HG03575 (cell line): ENCODE measurements around the gene NOD2.

Experiments used
- ATAC-seq: cut with Tn5 transposase; IDR thresholded peaks from one replicate; pipeline ENCODE4 v1.9.1; 2021; ENCODE audit not compliant: unreplicated experiment, insufficient number of reproducible peaks, low FRiP score; ENCODE audit errors: extremely low read depth

The NOD2 gene

GRCh38 chr16:50692999-50693781 is at the start of gene NOD2:
TSS of gene NOD2 (plus strand) at chr16:50693606. CDS start at chr16:50699496, 5,890 bp downstream.
- ATAC-seq = no peak

DNA sequence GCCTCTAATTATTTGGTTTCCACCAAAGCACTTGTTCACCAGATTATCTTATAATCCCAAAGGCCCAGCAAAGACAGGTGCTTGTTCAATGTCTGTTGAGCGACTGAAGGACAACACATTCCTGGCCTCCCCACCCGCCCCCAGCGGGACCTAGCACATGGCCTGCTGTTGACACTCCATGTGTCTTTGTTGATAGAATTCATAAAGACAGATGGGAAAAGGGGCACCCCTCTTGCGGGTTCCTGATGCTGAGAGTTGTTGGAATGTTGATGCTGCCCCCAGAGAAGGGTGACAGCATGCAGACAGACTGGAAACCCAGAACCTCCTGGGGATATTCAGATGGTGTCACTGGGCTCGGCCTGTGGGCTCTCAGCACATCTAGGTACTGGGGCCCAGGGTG is 49.2 kb upstream of the NOD2 start:
- no peak for ATAC-seq

DNA sequence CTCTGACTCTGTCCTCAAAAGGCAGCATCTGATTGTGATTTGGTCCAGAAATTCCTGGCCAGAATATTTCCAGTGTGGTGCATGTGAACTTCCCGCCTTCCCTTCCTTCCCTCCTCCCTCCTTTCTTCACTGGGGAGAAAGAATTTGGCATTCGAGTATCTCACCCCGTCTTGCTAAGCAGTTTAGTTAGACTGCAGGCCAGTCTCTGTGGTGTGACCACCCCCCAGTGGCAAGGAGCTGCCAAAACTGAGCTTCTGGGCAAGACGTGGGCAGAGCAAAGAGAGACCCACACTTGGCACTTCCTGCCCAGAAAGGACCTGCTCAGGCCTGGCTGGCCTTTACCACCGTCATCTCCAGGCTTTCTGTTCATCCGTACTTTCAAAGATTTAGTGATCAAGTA is 48.7 kb upstream of the NOD2 start:
- no peak for ATAC-seq

- ATAC-seq = no peak
Observed at GRCh38 chr16:50645563-50646220, 47.7 kb upstream of the NOD2 start.

- no peak for ATAC-seq
Observed at GRCh38 chr16:50646345-50646744, 47.1 kb upstream of the NOD2 start.

- no peak for ATAC-seq
Observed at GRCh38 chr16:50651835-50652438, 41.5 kb upstream of the NOD2 start.

- ATAC-seq = no peak
Observed at GRCh38 chr16:50652836-50653425, 40.5 kb upstream of the NOD2 start.

DNA sequence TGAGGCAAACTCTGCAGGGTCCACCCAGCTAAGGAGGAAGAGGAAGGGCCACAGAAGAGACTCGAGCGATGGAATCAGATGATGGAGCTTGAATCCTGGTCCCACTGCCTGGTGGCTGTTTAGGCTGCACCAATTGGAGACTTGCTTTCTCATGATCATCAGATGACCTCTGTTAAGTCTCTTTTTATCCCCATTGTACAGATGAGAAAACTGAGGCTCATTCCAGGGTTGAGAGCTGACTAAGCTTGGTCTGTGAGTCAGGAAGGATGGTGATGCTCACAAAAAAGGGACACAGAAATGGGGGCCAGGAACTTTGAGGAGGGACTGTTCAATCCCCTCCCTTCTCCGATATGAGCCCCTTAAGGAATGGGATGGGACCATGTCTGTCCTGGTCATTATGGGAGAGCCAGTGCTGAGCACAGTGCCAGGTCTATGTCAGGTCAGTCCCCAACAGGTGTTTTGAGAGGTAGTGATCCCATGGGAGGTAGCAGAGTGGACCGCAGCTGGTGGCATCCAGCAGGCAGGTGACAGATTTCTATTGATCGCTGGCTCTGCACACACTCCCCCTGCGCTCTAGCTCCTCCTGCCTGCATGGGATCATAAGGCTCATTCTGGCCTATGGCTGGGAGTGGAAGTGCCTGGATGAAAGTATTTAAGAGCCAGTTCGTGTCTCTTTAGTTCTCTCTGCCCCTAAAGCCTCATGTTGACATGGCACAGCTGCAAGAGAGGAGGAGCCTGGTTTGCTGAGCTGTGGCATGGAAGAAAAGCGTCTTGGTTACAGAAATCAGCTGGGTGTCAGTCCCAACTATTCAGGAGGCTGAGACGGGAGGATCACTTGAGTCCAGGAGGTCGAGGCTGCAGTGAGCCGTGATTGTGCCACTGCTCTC is 39.5 kb upstream of the NOD2 start:
- ATAC-seq = no peak

GRCh38 chr16:50655558-50656055 is 37.8 kb upstream of the NOD2 start:
- ATAC-seq = no peak

GRCh38 chr16:50657241-50657640 is 36.2 kb upstream of the NOD2 start:
- no peak for ATAC-seq

DNA sequence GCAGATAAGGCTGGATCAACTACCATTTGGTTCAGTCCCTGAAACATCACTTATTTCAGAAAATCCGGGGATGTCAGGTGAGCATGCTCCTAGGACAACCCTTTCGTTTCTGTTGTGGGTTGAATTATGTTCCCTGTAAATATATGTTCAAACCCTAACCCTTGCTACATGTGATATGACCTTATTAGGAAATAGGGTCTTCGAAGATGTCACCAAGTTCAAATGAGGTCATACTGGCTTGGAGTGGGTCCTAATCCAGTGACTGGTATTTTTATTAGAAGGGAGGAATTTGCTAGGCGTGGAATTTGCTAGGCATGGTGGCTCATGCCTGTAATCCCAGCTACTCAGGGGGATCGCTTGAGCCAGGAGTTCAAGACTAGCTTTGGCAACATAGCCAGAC is 33.6 kb upstream of the NOD2 start:
- ATAC-seq = no peak

DNA sequence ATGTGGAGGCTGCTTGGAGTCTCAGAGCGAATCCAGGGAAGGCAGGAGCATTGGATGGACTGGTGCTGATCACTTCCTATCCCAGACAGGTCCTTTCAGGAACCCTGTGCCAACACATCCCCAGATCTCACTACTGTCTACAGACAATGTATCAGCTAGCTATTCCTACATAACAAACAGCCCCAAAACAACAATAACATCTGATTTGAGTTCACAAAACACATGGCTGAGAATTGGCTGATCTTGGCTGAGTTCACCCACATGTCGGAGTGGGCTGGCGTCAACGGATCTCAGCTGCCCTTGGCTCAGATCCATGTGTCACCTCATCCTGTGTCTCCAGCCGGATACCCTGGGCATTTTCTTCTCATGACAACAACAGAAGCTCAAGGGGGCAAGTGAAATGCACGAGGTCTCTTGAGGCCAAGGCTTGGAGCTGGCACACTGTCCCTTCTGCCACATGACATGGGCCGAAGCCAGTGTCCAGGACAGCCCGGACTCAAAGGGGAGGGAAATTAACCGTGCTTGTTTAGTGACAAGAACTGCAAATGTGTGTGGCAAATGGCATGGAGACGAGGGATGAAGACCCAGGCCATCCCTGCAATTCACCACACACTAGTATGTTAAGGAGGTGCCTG is 31.0 kb upstream of the NOD2 start:
- no peak for ATAC-seq

GRCh38 chr16:50664270-50664669 is 29.1 kb upstream of the NOD2 start:
- ATAC-seq = no peak

DNA sequence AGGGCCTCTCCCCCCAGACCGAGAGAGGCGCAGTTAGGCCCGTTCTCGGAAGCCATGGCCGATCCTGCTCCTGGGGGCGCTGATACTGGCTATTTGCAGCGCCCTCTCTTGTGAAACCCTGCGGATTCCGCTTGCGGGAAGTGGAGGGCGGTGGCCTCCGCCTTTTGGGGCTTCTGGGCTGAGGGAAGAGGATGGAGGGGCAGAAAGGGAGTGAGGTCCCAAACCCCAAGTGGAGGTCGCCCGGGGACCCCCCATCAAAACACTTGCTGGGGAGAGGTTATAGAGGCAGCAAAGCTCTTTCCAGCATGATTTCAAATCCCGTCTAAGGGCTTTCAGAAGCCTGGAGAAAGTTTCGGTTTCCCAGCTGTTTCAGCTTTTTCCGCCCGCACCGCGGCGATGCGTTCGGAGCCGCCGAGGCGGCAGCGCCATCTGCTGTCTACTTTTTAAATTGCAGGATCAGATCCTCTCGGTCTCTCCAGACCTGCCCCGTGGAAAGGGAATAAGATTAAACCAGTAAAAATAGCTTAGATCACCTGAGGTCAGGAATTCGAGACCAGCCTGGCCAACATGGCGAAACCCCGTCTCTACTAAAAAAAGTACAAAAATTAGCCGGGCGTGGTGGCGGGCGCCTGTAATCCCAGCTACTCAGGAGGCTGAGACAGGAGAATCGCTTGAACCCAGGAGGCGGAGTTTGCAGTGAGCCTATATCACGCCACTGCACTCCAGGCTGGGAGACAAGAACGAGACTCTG is 28.1 kb upstream of the NOD2 start:
- ATAC-seq = no peak

GRCh38 chr16:50666658-50667496 is 26.5 kb upstream of the NOD2 start:
- peak; percentile 72 for ATAC-seq

DNA sequence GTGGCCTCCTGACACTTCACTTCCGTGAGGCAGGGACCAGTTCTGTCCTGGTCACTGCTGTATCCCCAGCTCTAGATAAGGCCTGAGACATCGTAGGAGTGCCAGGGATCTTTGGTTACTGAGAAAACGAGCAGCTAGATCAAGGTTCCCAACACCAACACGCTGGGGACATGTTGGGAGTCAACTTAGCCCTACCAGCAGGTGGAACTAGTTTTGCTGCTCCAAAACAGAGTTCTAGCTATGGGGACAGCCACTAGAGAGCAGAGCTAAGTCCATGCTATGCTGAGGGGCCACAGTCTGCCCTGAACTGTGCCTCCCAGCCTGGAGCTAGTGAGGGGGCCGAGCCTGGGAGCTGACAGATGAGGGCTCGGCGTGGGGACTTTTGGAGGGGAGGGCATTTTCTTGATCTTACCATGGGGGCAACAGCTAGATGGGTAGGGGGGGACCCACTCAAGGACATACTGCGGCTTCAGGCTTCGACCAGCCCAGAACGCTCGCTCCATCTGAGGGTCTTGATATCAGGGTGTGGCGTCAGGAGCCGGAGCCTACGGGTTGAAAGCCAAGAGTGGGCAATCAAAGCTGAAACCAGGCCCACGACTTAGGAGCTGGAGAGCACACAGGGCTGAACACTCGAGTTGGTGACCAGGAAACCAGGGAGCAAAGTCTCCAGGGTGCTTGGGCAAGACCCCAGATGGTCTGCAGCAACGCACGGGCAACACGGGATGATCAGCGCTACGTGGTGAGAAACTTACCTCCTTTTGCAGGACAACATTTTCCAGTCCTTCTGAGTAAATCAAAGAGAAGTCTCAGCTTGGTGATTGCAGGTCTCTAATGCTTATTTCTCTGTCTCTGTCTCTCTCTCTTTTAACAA is 25.7 kb upstream of the NOD2 start:
- ATAC-seq = no peak
